Measurements from ENCODE around the gene GASK1A.

GRCh38 chr3:42984701-42985100 lies 5.6 kb downstream of the GASK1A start:
- TF ChIP-seq CTCF (IDR thresholded peaks at IDR 0.05; ENCODE audit: low read depth, low read length) (no peak), EZH2phosphoT487 (IDR thresholded peaks at IDR 0.05; ENCODE audit: low read depth) (no peak)

All from OCI-LY3 (cell line).